MG63 (cell line): ENCODE measurements around the gene ZC2HC1B. TPM values are rescaled to one million over a fixed set of nuclear protein-coding genes. Genes with fewer than 3 reads are reported as not detected.
"Not testable (repeated sequence)": the region's sequence is repeated elsewhere in the genome, so short reads cannot be mapped to it uniquely, and the experiment has no call there.

ENCODE experiments used
- DNase-seq: peaks from one replicate; pipeline ENCODE4 v3.0.0-alpha.2; 2020
- H3K27me3 ChIP-seq: fragments of 250-450 bp; sonication (Bioruptor Pico); 2 replicates; pipeline ENCODE4 v1.5.1; 2020; ENCODE audit warnings: mild to moderate bottlenecking, moderate library complexity
- H3K36me3 ChIP-seq: fragments of 250-450 bp; sonication (Bioruptor Pico); 2 replicates; pipeline ENCODE4 v1.5.1; 2020; ENCODE audit warnings: mild to moderate bottlenecking, moderate library complexity
- H3K4me3 ChIP-seq: fragments of 250-450 bp; sonication (Bioruptor Pico); 2 replicates; pipeline ENCODE4 v1.5.1; 2020; ENCODE audit warnings: mild to moderate bottlenecking, moderate library complexity
- H3K9me3 ChIP-seq: fragments of 250-450 bp; sonication (Bioruptor Pico); 2 replicates; pipeline ENCODE4 v1.5.1; 2020; ENCODE audit warnings: mild to moderate bottlenecking, moderate library complexity
- total RNA-seq: library from RNA; depleted of rRNA; stranded (reverse); fragments of >200 nt; shearing (Covaris generic); gene quantifications from 2 replicates; pipeline ENCODE4 v1.2.3, GENCODE V29; 2014; ENCODE audit warnings: low replicate concordance; rRNA removed

ZC2HC1B gene, protein sequence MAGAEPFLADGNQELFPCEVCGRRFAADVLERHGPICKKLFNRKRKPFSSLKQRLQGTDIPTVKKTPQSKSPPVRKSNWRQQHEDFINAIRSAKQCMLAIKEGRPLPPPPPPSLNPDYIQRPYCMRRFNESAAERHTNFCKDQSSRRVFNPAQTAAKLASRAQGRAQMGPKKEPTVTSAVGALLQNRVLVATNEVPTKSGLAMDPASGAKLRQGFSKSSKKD
- total RNA-seq: not detected in 2 replicates

DNA sequence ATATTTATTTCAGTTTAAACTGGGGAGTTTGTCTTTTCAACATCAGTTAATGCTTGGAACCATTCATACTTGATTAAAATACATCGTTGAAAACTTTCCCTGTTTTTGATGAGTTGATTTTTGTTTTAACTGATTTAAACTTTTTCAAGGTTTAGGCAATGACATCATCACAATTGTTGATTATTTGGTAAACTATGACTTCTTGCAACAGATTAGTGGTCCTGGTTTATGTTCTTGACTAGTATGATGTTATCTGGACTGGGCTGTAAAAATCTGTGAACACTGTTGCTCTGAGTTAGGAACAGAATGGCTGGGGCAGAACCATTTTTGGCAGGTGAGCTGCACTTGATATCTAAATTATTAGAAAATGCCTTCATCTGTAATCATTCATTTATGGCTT, at the start of gene ZC2HC1B:
ZC2HC1B (plus strand) TSS at position 241 of the 400 bp plus-strand sequence; CDS start at position 307, 66 bp downstream.
- no peaks in the 10 kb centered on the region; the same call in 1 of the 2 replicates for H3K9me3 ChIP-seq
- H3K27me3 ChIP-seq: no peaks in the 10 kb centered on the region
- H3K36me3 ChIP-seq: peaks cover 57% of the 10 kb centered on the region
- no peak within 1 kb of the TSS for H3K4me3 ChIP-seq
- DNase-seq: no peak

DNA sequence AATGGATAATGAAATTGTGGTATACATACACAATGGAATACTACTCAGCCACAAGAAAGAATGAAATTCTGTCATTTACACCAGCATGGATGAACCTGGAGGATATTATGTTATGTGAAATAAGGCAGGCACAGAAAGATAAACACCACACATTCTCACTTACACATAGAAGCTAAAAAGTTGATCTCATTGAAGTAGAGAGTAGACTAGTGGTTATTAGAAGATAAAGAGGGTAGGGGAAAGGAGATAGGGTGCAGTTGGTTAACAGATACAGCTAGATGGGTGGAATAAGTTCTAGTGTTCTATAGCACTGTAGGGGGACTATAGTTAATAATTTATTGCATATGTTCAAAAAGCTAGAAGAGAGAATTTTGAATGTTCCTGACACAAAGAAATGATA, 46.7 kb upstream of the ZC2HC1B start:
- H3K4me3 ChIP-seq: no peak overlapping the region
- H3K9me3 ChIP-seq: no peaks in the 10 kb centered on the region
- DNase-seq: no peak
- H3K36me3 ChIP-seq: peaks cover 3% of the 10 kb centered on the region; the same call in 1 of the 2 replicates
- no peaks in the 10 kb centered on the region for H3K27me3 ChIP-seq

DNA sequence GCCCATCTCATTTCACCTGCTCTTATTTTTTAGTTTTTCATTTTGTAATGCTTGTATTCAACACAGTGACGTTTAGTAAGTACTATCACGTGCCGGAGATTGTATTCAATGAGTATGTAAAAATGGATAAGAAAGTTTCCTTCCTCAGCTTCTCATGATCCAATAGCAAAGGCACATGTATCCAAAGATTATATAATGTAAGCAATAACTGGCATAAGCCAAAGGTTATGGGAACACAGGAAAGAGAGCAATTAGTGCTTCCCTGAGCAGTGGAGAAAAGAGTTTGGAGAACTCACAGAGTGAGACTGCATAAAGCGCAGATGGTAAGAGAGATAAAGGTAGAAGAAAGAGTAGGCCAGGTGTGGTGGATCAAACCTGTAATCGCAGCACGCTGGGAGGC, 42.9 kb upstream of the ZC2HC1B start:
- DNase-seq: no peak
- Histone ChIP-seq H3K36me3 (peaks cover 17% of the 10 kb centered on the region), H3K27me3 (no peaks in the 10 kb centered on the region), H3K9me3 (no peaks in the 10 kb centered on the region), H3K4me3 (no peak overlapping the region)

DNA sequence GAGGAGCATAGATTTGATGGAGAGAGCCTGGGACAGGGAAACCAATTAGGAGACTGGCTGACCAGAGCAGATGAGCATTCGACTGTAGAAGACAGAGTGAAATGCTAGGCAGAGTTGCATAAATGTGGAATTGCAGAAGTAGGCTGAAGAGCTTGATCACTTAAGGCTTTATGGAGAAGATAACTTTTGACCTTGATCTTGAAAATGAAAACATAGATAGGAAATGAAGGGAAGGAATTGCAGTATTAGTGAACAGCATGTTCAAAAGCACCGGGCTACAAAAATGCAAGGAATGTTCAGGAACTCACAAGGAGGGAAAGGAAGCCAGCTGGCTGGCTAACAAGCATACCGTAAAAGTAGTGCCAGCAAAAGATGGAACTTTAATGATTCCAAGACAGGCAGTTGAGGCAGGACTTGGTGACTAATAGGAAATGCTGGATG, 41.7 kb upstream of the ZC2HC1B start:
- peak; percentile 49 for DNase-seq
- Histone ChIP-seq H3K27me3 (no peaks in the 10 kb centered on the region), H3K36me3 (peaks cover 20% of the 10 kb centered on the region), H3K9me3 (no peaks in the 10 kb centered on the region), H3K4me3 (no peak overlapping the region)

DNA sequence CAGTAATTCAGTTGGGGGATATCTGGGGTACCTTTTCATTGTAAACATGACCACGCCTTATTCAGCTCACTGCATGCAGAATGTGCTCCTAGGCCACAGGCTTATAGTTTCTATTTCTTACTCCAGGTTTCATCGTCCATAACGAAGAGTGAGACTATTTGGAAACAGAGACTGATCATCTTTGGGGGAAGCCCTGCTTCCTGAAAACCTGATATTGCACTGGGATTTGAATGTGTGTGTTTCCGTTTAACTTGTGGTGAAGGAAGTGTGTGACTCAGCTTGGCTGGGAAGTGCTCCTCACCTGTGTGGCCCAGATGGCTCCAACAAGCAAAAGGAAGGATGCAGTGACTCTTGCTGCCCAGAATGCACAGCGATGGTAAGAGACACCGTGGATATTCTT, 40.7 kb upstream of the ZC2HC1B start:
- DNase-seq: no peak
- no peak overlapping the region for H3K4me3 ChIP-seq
- no peaks in the 10 kb centered on the region for H3K27me3 ChIP-seq
- peaks cover 19% of the 10 kb centered on the region for H3K36me3 ChIP-seq
- H3K9me3 ChIP-seq: no peaks in the 10 kb centered on the region

DNA sequence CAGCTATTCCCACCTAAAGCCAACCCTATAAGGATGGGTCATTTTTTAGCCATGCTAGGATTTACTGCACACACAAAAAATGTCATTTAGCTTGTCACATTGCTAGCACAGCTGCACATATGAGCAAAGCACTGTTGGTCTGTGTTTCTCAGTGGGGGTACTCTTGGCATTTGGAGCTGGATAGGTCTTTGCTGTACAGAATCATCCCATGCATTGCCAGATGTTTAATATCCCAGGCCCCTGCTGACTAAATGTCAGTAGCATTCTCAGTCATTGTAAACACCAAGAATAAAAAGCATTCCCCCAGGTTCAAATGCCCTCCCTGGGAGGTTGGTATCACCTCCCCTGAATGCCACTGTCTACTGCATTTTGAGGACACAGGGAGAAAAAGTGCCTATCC, 35.7 kb upstream of the ZC2HC1B start:
- DNase-seq: no peak
- no peak overlapping the region for H3K4me3 ChIP-seq
- H3K9me3 ChIP-seq: no peaks in the 10 kb centered on the region

DNA sequence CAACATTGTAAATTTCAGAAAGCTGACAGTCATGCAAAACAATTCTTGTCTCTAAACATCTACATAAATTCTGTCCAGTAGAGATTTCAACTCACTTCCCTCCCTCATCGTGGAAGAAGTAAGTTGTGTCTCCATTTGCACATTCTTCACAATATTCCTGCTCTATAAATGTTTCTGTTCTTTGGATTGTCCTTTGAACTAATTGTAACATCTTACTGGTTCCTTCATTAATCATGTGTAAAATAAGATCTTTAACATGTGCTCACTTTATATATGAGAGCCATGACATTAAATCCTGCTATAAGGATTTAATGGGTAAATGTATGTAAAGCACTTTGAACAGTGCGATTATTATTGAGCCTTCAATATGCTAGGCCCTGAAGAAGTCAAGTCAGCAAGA, 28.1 kb upstream of the ZC2HC1B start:
- H3K27me3 ChIP-seq: no peaks in the 10 kb centered on the region
- no peaks in the 10 kb centered on the region for H3K9me3 ChIP-seq
- no peaks in the 10 kb centered on the region; the same call in none of the 2 replicates for H3K36me3 ChIP-seq
- DNase-seq: no peak
- H3K4me3 ChIP-seq: no peak overlapping the region

More for the DNA sequence above, 35.7 kb upstream of the ZC2HC1B start:
- Histone ChIP-seq H3K27me3 (no peaks in the 10 kb centered on the region), H3K36me3 (peaks cover 19% of the 10 kb centered on the region)

DNA sequence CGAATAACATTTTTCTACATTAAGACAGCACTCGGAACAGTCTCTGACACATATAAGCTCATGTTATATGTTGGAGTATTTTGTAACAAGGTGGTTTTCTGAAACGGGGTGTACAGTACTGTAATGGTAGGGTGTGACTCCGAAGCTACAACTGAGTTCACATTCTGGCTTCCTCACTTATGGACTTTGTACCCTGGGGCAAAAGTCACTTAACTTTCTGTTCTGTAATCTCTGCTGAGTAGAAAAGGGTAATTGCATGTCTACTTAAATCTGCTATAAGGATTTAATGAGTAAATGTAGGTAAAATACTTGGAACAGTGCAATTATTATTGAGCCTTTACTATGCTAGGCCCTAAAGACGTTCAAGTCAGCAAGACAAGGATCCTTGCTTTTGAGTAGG, 25.9 kb upstream of the ZC2HC1B start:
- no peak overlapping the region for H3K4me3 ChIP-seq
- no peaks in the 10 kb centered on the region for H3K27me3 ChIP-seq
- H3K9me3 ChIP-seq: no peaks in the 10 kb centered on the region
- H3K36me3 ChIP-seq: peaks cover 2% of the 10 kb centered on the region
- no peak for DNase-seq

DNA sequence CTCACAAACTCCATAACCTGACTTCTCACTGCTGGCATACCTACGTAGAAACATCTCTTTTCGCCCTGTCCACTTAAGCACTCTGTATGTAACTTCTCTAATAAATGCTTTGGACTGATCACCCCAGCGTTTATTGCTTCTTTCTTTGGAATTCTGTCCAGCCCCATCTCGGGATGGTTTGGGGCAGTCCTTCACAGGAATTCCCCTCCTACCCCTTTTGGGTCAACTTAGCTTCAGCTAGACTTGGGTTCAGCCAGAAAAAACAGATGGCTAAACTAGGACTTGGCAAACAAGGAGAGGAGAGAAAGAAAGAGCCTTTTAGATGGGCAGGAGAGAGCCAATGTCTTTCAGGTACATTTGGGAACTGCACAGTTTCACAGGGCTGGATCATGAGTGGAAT, 25.1 kb upstream of the ZC2HC1B start:
- no peaks in the 10 kb centered on the region for H3K27me3 ChIP-seq
- peaks cover 10% of the 10 kb centered on the region for H3K36me3 ChIP-seq
- no peak for DNase-seq
- H3K4me3 ChIP-seq: no peak overlapping the region
- H3K9me3 ChIP-seq: no peaks in the 10 kb centered on the region

DNA sequence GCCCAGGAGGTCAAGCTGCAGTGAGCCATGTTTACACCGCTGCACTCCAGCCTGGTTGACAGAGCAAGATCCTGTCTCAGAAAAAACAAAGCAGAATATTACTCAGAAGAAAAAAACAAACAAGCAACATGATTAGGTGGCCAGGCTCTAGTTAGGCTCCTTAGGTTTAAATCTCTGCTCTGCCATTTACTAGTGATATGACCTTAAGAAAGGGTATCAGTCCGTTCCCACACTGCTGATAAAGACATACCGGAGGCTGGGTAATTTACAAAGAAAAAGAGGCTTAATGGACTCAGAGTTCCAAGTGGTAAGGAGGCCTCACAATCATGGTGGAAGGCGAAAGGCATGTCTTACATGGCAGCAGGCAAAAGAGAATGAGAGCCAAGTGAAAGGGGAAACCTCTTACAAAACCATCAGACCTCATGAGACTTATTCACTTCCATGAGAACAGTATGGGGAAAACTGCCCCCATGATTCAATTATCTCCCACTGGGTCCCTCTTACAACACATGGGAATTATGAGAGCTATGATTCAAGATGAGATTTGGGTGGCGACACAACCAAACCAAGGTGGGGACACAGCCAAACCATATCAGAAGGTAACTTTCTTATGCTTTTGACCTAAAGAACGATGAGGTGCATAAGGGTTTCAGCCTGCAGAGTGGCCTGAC, 23.5 kb upstream of the ZC2HC1B start:
- Histone ChIP-seq H3K27me3 (no peaks in the 10 kb centered on the region), H3K36me3 (peaks cover 25% of the 10 kb centered on the region), H3K4me3 (no peak overlapping the region), H3K9me3 (no peaks in the 10 kb centered on the region)
- DNase-seq: no peak

DNA sequence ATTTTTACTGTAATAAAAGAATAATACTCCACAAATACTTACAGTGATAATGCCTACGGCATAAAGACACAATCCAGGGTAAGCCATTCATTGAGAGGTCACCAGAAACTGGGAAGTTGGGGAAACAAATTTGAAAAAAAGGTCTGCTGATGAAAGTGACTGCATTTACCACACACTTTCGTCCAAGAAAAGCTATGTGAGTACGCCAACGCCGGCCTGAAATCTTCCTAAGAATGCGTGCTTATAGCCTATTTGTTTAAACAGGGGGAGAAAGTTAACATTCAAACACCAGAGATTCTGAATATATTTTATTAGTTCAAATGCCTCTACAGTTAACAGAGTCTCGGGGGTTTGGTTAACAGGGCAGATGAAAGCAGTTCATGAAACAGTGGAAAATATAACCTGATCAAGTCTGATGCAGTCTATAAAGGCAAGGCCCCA, 21.8 kb upstream of the ZC2HC1B start:
- H3K36me3 ChIP-seq: peaks cover 43% of the 10 kb centered on the region
- H3K9me3 ChIP-seq: no peaks in the 10 kb centered on the region
- H3K27me3 ChIP-seq: no peaks in the 10 kb centered on the region
- H3K4me3 ChIP-seq: peak overlapping the region; percentile 94
- no peak for DNase-seq

DNA sequence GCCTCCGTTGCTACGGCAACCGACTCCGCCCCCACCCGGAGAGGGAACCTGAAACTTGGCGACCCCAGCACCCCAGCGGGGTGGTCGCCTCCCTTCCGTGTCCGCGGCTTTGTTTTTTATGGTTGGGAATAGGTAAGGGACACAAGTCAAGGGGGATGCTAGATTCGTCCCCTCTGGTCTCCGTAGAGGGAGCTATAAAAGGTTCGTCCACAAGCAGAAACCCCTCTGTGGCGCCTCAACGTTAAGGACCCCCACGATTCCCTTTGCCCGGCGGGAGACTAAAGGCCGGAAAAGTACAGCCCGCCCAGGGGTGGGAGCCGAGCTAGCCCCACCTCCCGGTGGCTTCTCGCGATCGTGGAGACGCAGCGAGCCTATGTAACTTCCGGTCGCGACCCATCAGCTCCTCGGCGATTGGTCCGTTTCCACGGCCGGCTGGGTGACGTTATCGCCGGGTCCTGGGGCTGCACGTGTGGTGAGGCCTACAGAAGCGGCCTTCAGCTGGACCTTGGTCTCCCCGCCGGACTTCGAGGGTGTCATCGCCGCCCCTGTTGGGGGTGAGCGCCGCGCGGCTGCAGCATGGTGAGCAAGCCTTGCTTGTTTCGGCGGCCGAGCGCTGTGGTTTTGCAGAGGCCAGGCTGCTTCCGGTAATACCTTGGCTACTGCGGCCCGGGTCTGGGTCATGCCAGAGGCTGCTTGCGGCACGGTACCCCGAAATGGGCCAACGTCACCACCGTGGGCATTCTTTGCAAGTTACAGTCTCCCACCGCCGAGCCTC, 21.2 kb upstream of the ZC2HC1B start, which contains the start of gene LTV1:
LTV1 (plus strand) TSS at position 437 of the 775 bp plus-strand sequence; CDS start at position 577, 140 bp downstream.
- DNase-seq: peak; percentile 97
- H3K27me3 ChIP-seq: no peaks in the 10 kb centered on the region
- H3K36me3 ChIP-seq: peaks cover 49% of the 10 kb centered on the region
- H3K9me3 ChIP-seq: no peaks in the 10 kb centered on the region
- H3K4me3 ChIP-seq: peak within 1 kb of the TSS; percentile 94

DNA sequence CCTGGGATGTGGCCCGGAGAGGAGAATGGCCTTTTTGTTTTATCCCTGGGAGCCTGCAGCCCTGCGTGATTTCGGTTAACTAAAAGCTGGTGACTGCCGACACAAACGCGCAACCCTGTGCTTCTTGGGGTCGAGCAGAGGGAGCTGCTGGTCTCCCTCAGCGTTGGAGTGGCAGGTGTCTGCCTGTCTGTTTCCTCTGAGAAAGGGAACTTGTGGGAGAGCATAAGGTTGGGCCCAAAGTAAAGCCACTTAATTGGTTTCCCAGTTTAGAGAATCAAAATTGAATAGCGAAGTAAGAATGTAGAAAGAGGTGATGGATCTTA, 20.6 kb upstream of the ZC2HC1B start:
- no peaks in the 10 kb centered on the region for H3K27me3 ChIP-seq
- DNase-seq: no peak
- peaks cover 54% of the 10 kb centered on the region for H3K36me3 ChIP-seq
- H3K9me3 ChIP-seq: no peaks in the 10 kb centered on the region
- peak overlapping the region; percentile 94 for H3K4me3 ChIP-seq

DNA sequence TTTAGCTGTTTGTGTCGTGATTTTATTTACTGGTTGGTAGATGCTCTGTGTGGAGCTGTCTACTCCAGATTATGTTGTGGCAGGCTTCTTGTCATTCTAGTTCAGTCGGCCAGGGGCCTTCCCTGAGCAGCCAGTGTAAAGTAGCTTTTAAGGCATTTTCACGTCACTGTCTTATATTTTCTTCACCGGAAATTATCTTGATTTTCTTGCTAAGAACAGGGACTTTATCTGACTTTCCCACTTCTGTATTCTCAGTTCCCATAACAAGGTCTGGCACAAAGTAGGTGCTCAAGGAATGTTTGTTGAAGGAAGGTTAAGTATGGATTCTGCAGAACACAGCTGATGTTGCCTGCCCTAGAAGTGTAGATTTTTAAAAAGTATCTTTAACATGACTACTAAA, 20.3 kb upstream of the ZC2HC1B start:
- Histone ChIP-seq H3K9me3 (no peaks in the 10 kb centered on the region), H3K27me3 (no peaks in the 10 kb centered on the region), H3K4me3 (peak overlapping the region; percentile 94), H3K36me3 (peaks cover 58% of the 10 kb centered on the region)
- DNase-seq: no peak

DNA sequence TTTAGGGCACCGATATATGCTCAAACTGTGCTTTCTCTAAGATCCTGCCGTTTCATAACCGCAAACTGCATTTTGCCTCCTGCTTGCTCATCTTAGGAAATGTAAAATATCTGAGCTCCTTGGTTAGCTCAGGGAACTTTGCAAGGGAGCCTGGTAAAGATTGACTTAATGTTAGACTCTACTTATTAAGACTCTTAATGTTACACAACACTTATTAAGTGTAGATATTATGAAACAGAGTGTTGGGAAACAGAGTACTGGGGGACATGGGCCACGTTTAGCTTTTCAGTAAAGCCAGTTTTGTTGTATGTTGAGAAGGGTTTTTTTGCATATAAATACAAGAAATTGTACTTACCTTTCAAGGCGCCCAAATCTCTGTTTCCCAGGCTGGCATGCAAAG, 19.2 kb upstream of the ZC2HC1B start:
- DNase-seq: no peak
- Histone ChIP-seq H3K36me3 (peaks cover 68% of the 10 kb centered on the region), H3K9me3 (no peaks in the 10 kb centered on the region), H3K4me3 (peak overlapping the region; percentile 94; the same call in 1 of the 2 replicates), H3K27me3 (no peaks in the 10 kb centered on the region)

DNA sequence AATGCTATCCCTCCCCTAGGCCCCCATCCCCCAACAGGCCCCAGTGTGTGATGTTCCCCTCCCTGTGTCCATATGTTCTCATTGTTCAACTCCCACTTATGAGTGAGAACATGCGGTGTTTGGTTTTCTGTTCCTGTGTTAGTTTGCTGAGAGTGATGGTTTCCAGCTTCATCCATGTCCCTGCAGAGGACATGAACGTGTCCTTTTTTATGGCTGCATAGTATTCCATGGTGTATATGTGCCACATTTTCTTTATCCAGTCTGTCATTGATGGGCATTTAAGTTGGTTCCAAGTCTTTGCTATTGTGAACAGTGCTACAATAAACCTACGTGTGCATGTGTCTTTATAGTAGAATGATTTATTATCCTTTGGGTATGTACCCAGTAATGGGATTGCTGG, 12.6 kb upstream of the ZC2HC1B start:
- peaks cover 100% of the 10 kb centered on the region for H3K36me3 ChIP-seq
- not testable (repeated sequence) for H3K4me3 ChIP-seq, H3K27me3 ChIP-seq, DNase-seq
- H3K9me3 ChIP-seq: peaks cover 16% of the 10 kb centered on the region

DNA sequence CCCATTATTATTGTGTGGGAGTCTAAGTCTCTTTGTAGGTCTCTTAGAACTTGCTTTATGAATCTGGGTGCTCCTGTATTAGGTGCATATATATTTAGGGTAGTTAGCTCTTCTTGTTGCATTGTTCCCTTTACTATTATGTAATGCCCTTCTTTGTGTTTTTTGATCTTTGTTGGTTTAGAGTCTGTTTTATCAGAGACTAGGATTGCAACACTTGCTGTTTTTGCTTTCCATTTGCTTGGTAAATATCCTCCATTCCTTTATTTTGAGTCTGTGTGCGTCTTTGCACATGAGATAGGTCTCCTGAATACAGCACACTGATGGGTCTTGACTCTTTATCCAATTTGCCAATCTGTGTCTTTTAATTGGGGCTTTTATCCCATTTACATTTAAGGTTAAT, 9.2 kb upstream of the ZC2HC1B start:
- H3K36me3 ChIP-seq: peaks cover 100% of the 10 kb centered on the region
- H3K9me3 ChIP-seq: peaks cover 16% of the 10 kb centered on the region
- H3K4me3 ChIP-seq, DNase-seq, H3K27me3 ChIP-seq: not testable (repeated sequence)
